Coronary artery (tissue), 2 donors: ENCODE data around the gene GDNF.

Experiments
- DNase-seq: peaks from one replicate; pipeline ENCODE4 v3.0.0-alpha.2; 2017; ENCODE audit warnings: low spot score
- H3K27ac ChIP-seq, 2 donors: fragments of 200-600 bp; sonication (generic); one replicate each; pipeline ENCODE4 v1.5.1; 2016 to 2019
- H3K4me3 ChIP-seq: fragments of 200-600 bp; sonication (generic); 2 replicates; pipeline ENCODE4 v1.5.1; 2016; ENCODE audit warnings: mild to moderate bottlenecking, moderate library complexity
- CTCF ChIP-seq: fragments of 200-600 bp; sonication (generic); IDR thresholded peaks from one replicate; pipeline ENCODE4 v1.5.1; 2019; ENCODE audit warnings: antibody characterized with exemption

The GDNF gene

GRCh38 chr5:37849641-37850040 lies 9.8 kb upstream of the GDNF start:
- no peak overlapping the region for H3K4me3 ChIP-seq
- no peak overlapping the region for H3K27ac ChIP-seq
- DNase-seq: no peak
- TF ChIP-seq CTCF: no peak

GRCh38 chr5:37847978-37848425 lies 8.2 kb upstream of the GDNF start:
- no peak overlapping the region for H3K27ac ChIP-seq
- DNase-seq: no peak
- H3K4me3 ChIP-seq: no peak overlapping the region
- TF ChIP-seq CTCF: no peak

GRCh38 chr5:37846786-37847310 lies 7.0 kb upstream of the GDNF start:
- no peak for TF ChIP-seq CTCF
- Histone ChIP-seq H3K4me3 (no peak overlapping the region), H3K27ac (no peak overlapping the region)
- no peak for DNase-seq

- H3K4me3 ChIP-seq: no peak overlapping the region
- H3K27ac ChIP-seq: no peak overlapping the region
- TF ChIP-seq CTCF: no peak
- no peak for DNase-seq
Observed at GRCh38 chr5:37844009-37844408, 4.2 kb upstream of the GDNF start.

- Histone ChIP-seq H3K27ac (no peak overlapping the region), H3K4me3 (no peak overlapping the region)
- no peak for DNase-seq
- no peak for TF ChIP-seq CTCF
Observed at GRCh38 chr5:37842048-37842447, 2.2 kb upstream of the GDNF start.

- Histone ChIP-seq H3K4me3 (no peak overlapping the region), H3K27ac (no peak overlapping the region)
- DNase-seq: no peak
- TF ChIP-seq CTCF: no peak
Observed at GRCh38 chr5:37841203-37841602, 1.4 kb upstream of the GDNF start.

- Histone ChIP-seq H3K27ac (no peak overlapping the region), H3K4me3 (peak overlapping the region; percentile 72)
- TF ChIP-seq CTCF: no peak
- DNase-seq: no peak
Observed at GRCh38 chr5:37840053-37841034, 503 bp upstream of the GDNF start.
